ENCODE measurements around the gene MRPL21.

GRCh38 chr11:68929135-68929534 lies 25.5 kb upstream of the MRPL21 start:
- TF ChIP-seq POLR2A (IDR thresholded peaks at IDR 0.05), result no peak
- TF ChIP-seq, protein P1, sequence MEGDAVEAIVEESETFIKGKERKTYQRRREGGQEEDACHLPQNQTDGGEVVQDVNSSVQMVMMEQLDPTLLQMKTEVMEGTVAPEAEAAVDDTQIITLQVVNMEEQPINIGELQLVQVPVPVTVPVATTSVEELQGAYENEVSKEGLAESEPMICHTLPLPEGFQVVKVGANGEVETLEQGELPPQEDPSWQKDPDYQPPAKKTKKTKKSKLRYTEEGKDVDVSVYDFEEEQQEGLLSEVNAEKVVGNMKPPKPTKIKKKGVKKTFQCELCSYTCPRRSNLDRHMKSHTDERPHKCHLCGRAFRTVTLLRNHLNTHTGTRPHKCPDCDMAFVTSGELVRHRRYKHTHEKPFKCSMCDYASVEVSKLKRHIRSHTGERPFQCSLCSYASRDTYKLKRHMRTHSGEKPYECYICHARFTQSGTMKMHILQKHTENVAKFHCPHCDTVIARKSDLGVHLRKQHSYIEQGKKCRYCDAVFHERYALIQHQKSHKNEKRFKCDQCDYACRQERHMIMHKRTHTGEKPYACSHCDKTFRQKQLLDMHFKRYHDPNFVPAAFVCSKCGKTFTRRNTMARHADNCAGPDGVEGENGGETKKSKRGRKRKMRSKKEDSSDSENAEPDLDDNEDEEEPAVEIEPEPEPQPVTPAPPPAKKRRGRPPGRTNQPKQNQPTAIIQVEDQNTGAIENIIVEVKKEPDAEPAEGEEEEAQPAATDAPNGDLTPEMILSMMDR (IDR thresholded peaks at IDR 0.05 in 4 of 5, conservative IDR thresholded peaks at IDR 0.05 in 1 of 5), result no peak

Measured in gastrocnemius medialis (tissue), 4 donors.